Cerebellar nuclear complex (tissue), 1 donor: ENCODE measurements around the gene SELENOH.
A peak's percentile ranks its signal among the peaks of the same experiment; 100 is the strongest.
"Not testable (repeated sequence)": the region's sequence is repeated elsewhere in the genome, so short reads cannot be mapped to it uniquely, and the experiment has no call there.

ENCODE experiments used
- DNase-seq, 2 experiments: peaks; one replicate each; lab custom pipeline; 2025; lab: John Stamatoyannopoulos, UW

SELENOH gene, protein sequence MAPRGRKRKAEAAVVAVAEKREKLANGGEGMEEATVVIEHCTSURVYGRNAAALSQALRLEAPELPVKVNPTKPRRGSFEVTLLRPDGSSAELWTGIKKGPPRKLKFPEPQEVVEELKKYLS

DNA sequence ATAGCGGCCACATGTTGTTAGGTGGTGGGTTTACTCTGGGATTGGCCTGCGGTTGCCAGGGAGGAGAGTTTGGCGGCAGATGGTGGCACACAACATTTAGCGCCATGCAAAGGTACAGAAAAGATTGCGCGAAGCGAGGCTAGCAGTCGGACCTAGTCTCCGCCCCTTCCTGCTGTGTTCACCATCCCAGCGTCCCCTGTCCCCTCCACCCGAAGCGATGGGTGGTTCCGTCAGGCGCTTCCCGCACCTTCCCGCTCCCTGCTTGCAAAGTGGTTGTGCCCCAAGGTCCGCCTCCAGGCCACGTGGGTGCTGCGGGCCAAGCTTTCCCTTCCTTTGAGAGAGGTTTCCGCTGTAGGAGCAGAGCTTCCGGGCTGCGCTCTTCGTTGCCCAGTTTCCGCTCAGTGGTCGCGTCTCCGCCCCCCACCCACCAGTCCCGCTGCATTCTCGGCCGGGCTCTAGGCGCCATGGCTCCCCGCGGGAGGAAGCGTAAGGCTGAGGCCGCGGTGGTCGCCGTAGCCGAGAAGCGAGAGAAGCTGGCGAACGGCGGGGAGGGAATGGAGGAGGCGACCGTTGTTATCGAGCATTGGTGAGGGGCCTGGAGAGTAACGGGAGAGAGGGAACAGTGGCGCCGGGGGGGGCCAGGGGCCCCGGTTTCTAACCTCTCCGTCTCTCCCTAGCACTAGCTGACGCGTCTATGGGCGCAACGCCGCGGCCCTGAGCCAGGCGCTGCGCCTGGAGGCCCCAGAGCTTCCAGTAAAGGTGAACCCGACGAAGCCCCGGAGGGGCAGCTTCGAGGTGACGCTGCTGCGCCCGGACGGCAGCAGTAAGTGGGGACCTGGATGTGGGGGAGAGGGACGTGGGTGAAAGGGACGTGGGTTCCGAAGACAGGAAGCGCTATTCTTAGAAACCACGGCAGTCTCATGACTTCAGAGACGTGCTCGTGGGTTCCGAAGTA, at the start of gene SELENOH:
Gene SELENOH, plus strand, starts transcription at position 360 of the 955 bp plus-strand sequence. Its CDS starts 105 bp downstream, at position 465.
- peak; percentile 72 to 88 for DNase-seq

DNA sequence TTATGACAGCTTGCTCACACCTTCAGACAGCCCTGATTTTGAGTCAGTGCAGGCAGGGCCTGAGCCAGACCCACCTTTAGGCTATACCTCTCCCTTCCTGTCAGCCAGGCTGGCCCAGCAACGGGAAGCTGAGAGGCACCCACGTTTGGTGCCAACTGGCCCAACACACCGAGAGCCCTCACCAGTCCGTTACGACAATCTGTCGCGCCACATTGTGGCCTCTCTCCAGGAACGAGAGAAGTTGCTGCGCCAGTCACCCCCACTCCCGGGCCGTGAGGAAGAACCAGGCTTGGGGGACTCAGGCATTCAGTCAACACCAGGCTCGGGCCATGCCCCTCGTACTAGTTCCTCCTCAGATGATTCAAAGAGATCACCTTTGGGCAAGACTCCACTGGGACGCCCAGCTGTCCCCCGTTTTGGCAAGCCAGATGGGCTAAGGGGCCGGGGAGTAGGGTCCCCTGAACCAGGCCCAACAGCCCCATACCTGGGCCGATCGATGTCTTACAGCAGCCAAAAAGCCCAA, 42.4 kb upstream of the SELENOH start:
- DNase-seq: no peak

DNA sequence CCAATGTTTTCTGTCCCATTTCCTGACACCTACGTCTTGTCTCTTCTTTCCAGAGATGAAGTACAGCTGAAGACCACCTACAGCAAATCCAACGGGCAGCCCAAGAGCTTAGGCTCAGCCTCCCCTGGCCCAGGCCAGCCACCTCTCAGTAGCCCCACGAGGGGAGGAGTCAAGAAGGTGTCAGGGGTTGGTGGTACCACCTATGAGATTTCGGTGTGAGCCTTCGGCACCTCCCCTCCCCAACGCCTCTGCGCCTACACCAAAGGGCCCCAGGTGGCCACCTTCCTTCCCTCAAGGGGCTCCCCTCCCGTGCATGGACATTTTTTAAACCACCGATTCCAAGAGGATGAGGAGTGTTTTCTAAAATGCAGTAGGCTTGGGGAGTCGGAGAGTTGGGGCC, 41.5 kb upstream of the SELENOH start:
- no peak for DNase-seq

DNA sequence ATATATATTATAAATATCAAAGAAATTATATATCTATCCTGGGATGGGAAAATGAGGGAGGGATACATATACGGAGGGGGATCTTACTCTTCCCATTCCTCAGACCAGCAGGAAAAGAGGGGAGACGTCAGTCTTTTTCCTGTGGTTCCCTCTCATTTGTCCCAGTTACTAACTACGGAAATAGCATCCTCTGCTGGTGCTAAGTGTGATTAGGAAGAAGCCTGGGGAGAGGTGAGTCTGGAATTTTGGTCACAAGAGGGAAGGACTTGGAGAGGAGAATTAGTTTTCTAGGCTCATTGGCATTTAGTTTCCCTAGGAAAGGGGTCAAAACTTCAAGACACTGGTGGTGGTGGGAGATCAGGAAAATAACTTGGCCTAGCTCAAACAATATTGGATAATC, 40.9 kb upstream of the SELENOH start:
- no peak for DNase-seq

DNA sequence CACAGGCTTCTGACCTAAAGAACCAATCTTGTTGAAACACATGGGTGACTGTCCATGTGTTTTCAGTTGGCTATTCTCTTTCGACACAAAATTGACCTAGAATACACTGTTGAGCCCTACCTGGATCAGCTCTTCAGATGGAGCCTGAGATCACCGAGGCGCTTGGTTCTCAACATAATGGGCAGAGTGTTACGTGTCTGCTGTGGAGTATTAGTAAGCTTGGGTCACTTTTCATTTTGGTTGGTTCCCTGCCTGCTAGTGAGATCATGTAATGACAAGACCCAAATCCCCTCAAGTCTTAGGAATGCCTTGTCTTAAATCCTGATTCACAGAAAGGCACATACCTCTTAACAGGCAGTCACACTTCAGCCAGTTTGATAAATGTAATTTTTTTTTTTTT, 38.0 kb upstream of the SELENOH start:
- DNase-seq: no peak

DNA sequence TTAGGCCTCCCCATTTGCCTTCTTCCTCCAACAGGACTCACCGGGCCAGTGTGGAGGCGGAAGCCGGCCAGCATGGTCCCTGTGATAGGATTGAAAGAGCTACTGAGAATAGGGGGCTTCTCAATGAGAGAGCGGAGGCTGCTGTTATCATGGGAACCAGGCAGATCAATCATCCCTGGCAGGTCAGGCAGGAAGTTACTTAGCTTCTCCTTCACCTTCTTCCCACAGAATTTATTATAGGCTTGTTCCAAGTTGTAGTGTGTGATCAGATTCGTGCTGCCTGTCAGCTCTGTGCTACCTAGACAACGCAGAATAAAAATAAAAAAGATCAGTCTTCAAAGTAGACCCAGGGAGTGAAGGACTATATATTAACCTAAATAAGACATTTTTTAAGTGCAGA, 36.4 kb upstream of the SELENOH start:
- no peak for DNase-seq

DNA sequence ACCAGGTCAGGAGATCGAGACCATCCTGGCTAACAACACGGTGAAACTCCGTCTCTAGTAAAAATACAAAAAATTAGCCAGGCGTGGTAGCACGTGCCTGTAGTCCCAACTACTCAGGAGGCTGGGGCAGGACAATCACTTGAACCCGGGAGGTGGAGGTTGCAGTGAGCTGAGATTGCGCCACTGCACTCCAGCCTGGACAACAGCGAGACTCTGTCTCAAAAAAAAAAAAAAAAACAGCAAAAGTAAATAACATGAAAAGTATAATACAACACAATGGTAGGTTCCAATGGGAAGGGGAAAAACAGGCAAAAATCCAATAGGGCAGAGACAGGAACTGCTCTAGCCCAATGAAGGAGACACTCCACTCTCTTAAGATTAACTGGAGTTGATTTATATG, 35.9 kb upstream of the SELENOH start:
- not testable (repeated sequence) for DNase-seq

DNA sequence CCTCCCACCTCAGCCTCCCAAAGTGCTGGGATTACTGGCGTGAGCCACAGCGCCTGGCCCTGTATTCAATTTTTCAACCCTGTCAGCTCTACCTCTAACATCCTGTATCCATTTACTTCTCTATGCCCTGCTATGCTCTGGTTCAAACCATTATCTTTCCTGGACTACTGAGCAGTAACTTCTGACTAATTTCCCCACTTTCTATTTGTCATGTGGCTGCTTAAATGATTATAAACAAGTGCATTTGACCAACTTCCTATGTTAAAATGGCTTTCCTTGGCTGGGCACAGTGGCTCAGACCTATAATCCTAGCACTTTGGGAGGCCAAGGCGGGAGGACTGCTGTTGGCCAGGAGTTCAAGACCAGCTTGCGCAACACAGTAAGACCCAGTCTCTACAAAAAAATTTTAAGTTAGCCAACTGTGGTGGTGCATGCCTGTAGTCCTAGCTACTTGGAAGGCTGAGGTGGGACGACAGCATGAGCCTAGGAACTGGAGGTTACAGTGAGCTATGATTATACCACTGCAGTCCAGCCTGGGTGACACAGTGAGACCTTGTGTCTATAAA, 31.4 kb upstream of the SELENOH start:
- DNase-seq: no peak

DNA sequence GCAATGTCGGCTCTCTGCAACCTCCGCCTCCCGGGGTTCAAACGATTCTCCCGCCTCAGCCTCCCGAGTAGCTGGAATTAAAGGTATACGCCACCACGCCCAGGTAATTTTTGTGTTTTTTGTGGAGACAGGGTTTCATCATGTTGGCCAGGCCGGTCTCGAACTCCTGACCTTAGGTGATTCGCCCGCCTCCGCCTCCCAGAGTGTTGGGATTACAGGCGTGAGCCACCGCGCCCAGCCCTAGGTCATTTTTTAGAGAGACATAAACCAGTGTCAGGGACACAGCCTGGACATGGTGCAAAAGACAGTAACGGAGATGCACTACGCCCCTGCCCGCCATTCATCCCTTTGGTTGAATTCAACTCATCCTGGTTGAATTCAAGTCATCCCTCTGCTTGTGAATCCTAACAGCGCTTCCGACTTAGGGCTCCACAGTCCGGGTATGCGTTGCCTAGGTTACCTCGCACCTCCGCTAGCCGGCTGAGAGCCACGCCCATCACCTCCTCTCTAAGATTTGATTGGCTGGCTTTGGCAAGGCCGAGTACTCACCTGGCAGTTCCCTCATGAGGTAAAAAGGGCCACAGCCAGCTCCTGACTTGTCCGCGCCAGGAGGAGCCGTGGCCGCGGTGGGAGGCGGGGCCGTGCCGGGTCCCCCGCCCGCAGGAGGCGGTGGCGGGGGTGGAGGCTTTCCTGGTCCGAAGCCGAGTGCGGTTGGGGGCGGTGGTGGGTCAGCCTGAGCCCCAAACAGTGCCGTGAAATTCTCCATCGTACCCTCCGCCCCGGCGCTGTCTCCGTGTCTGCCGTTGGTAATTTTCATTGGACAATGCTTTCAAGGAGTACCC, 29.7 kb upstream of the SELENOH start, which contains the start of gene MED19:
Gene MED19, minus strand, starts transcription at position 802 of the 842 bp plus-strand sequence. Its CDS starts 36 bp downstream, at position 766.
- DNase-seq: peak; percentile 56 to 90

DNA sequence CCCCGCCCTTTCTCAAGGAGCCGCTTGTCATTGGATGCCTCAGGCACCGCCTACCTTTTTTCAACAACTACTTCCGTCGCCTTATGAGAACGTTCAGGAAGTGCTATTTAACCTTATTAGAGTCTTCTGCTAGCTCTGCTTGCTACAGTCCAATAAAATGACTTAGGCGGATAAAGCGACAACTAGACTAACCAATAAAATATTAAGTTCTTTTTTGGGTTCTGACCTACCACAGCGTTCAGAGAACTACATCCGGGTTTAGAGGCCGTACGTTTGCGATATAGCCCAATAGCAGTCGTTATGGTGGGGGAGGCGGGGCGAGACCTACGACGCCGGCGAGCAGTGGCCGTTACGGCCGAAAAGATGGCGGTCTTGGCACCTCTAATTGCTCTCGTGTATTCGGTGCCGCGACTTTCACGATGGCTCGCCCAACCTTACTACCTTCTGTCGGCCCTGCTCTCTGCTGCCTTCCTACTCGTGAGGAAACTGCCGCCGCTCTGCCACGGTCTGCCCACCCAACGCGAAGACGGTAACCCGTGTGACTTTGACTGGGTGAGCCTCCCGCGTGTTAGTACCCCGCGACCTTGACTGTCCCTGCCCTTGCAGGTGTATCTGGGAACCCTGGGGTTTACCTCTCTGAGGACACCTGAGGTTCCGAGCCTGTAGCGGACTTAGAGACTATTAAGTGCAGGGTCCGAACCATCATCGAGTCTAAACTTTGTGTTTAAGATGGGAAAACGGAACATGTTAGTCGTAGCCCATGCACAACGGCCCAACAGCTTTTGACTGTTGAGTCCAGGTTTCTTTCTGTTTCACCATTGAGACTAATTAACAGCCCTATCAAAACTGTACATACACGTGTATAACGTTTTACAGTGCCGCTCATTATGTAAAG, 28.8 kb upstream of the SELENOH start, which contains the start of gene TMX2:
Gene TMX2, plus strand, starts transcription at position 338 of the 895 bp plus-strand sequence. Its CDS starts 26 bp downstream, at position 364.
- peak; percentile 95 to 99 for DNase-seq

DNA sequence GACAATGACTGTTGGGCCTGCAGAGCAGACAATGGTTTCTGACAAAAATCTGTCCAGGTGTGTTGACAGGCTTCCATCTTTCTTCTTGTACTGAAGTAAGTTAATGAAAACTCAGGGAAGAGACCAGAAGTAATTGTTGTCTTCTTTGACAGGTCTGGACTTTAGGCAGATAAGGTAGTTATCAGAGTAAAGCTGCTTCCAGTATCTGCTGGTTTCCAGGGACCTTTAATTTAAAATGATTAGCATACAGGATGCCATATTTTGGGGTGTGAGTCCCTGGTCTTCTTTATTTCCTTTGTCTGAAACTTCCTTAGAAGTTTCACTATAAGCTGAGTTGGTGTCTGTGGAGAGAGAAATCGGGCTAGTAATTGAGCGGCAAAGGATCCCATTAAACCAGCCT, 27.5 kb upstream of the SELENOH start:
- DNase-seq: no peak

DNA sequence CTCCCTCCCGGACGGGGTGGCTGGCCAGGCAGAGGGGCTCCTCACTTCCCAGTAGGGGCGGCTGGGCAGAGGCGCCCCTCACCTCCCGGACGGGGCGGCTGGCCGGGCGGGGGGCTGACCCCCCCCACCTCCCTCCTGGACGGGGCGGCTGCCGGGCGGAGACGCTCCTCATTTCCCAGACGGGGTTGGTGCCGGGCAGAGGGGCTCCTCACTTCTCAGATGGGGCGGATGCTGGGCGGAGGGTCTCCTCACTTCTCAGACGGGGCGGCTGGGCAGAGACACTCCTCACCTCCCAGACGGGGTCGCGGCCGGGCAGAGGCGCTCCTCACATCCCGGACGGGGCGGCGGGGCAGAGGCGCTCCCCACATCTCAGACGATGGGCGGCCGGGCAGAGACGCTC, 24.6 kb upstream of the SELENOH start:
- not testable (repeated sequence) for DNase-seq

DNA sequence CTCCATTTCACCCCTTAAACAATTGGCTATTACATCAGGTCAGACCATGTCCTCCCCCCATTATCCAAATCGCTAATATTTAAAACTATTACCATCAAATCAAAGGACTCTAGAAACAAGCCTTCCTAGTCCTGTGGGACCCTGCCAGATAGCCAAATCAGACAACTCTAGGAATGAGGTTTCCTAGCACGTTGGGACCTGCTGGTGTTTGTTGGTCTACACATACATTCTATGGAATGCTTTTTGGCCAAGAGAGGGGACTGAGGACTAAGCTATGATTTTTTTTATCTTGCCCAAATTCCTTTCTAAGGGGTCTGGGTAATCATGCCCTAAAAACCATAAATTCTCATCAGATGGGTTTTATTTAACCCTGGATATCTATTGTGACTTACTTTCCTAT, 14.1 kb upstream of the SELENOH start:
- no peak for DNase-seq

DNA sequence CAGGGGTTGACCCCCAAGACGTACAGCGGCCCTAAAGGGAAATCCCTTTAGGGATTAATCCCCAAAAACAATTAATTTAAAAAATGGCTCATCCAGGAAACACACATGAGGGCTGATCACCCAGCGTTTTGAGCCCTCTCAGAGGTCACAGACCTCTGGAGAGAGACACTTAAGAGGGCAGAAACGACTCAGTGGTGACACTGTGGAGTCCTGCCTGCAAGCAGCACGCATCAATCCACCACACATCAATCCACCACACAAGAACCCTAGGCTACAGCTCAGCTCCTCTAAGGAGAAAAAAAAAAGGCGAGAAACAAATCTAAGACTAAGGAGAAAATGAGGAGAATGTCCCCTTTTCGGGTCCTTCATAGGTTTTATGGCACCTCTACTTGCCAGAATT, 12.5 kb upstream of the SELENOH start:
- DNase-seq: no peak

DNA sequence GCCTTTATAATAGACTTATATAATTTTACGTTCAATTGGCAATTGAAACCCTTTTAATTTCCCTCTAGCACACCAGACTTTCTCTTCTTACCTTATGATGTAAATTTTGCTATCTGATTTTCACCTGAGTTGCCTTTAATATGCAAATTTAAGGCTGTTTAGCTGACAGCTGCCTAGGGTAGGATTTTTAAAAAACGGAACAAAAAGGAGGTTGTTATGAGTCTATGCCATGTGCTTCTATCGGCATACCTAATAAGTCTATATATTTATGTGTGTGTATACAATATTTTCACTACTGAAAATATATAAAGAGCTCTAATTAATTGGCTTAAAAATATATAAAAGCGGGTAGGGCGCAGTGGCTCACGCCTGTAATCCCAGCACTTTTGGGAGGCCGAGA, 11.8 kb upstream of the SELENOH start:
- DNase-seq: no peak

DNA sequence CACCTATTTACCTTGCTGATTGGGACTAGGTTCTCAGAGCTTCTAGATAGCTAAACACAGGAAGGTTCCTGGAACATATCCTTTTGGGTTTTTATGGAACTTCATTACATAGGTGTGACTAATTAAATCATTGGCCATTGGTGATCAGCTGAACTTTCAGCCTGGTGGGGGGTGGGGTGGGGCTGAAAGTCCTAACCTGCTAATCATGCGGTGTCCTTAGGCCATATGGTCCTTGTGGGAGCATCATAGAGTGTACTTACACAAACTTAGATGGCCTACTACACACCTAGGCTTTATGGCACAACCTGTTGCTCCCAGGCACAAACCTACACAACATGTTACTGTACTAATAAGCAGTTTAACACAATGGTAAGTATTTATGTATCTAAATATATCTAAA, 8.6 kb upstream of the SELENOH start:
- no peak for DNase-seq

DNA sequence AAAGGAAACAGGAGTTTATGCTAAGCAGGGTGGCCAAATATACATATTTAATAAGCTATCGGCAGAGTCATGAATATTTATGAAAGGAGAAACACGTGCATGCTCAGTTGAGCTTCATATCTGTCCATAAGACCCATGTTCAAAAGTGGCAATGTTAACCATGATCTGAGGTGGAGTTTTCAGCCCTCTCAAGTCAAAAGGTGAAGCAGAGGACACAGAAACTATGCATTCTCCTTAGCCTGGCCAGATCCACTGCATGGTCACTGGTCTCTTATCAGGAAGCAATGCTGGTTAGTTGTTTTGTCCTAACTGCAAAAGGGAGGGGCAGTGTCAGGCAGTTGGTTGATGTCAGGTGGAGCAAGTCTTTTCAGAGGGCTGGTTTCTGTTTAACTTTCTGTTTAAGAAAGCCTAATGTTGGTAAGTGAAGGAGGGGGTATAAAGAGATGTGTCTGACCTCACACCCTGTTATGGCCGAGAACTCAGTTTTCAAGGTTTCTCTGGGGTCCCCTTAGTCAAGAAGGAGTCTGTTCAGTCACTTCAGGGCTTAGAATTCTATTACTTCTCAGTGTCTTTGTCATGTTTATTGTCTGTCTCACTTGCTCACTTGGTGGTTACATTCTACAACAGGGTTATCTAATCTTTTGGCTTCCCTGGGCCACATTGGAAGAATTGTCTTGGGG, 5.5 kb upstream of the SELENOH start:
- no peak for DNase-seq

DNA sequence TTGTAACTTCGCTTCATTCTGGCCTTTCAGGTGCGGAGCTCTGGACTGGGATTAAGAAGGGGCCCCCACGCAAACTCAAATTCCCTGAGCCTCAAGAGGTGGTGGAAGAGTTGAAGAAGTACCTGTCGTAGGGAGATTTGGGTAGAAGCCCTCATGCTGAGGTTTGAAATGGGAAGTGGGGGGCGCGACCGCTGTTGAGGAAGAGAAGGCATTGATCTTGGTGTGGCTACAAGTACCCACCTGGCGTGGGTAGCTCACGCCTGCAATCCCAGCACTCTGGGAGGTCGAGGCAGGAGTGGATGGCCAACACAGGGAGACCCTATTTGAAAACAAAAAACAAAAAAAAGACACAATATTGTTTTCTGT, 779 bp downstream of the SELENOH start:
- no peak for DNase-seq

DNA sequence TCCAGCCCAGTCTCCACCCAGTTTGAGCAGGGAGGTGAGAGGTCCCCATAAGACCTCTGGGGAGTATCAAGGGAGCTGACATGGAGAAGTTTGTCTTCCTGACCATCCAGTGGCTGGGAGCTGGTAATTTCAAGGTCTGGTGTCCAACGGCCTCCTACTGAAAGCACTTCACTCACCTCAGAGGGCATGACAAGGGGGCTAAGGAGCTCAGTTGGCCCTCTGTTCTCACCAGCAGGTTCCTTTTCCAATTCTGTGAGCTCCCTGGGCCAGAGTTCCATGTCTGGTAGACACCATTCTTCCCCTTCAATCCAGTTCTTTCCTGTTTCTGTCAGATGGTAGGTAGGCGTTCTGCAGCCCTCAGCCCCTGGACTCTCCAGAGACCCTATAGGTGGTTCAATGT, 3.1 kb downstream of the SELENOH start:
- DNase-seq: no peak

DNA sequence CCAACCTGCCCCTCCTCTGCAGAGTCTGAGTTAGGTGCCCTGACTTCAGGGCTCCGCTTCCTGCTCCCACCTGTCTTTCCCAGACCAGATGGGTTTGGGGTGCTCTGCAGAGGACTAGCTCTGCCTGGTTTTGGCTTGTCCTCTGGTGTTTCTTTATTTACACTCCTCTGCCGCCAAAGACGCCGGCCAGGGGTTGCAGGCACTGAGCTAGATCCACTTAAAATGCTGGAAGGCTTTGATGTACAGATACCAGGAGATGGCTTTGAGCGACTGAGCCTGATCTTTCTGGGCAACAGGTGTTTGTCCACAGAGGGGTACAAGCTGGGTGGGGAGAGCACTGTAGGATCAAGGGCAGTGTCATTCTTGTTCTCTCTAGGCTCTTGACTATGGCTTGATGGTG, 3.9 kb downstream of the SELENOH start:
- no peak for DNase-seq
